ENCODE data around the gene GALNT14. TPM values are rescaled to one million over a fixed set of nuclear protein-coding genes. Genes with fewer than 3 reads are reported as not detected.
A peak's percentile ranks its signal among the peaks of the same experiment; 100 is the strongest.

Gene GALNT14
- total and polyA plus RNA-seq, 5 donors from 2014 or later = not detected

- H3K9me3 Mint-ChIP-seq = peaks cover 0 to 2% (median 0%) of the 10 kb centered on the region in 7 donors
- H3K36me3 ChIP-seq (ENCODE audit: control insufficient read depth, insufficient read depth, low read length) = no peaks in the 10 kb centered on the region
- ATAC-seq (ENCODE audit: low read depth in 2 of 2) (no peak), DNase-seq (no peak)
- no peaks in the 10 kb centered on the region for H3K36me3 Mint-ChIP-seq
- H3K9me3 ChIP-seq (ENCODE audit: control insufficient read depth in 2 of 2, low read length in 2 of 2) = no peaks in the 10 kb centered on the region
- no peak overlapping the region for H3K27ac ChIP-seq (ENCODE audit: insufficient read depth, low read length, poor library complexity, severe bottlenecking)
- H3K4me3 ChIP-seq (ENCODE audit: low read depth, low read length) = no peak overlapping the region
- H3K27me3 Mint-ChIP-seq = peaks cover 50% of the 10 kb centered on the region
- peak overlapping the region in 1 of 4 donors; percentile 22 for H3K4me3 Mint-ChIP-seq
- H3K27ac Mint-ChIP-seq = no peak overlapping the region
- H3K4me1 ChIP-seq (ENCODE audit: control insufficient read depth, insufficient read depth, low read length, poor library complexity, severe bottlenecking) = peaks cover 15% of the 10 kb centered on the region
- peaks cover 0 to 8% (median 5%) of the 10 kb centered on the region in 4 donors for H3K4me1 Mint-ChIP-seq
- H3K27me3 ChIP-seq (ENCODE audit: control insufficient read depth, insufficient read depth, low read length) = peaks cover 16% of the 10 kb centered on the region
Observed at GRCh38 chr2:31141443-31142085, 3.3 kb upstream of the GALNT14 start.

- no peaks in the 10 kb centered on the region for H3K9me3 ChIP-seq (ENCODE audit: control insufficient read depth in 2 of 2, low read length in 2 of 2)
- peaks cover 0 to 9% (median 5%) of the 10 kb centered on the region in 4 donors for H3K4me1 Mint-ChIP-seq
- no peaks in the 10 kb centered on the region for H3K36me3 Mint-ChIP-seq
- H3K27ac Mint-ChIP-seq = no peak overlapping the region
- ATAC-seq (ENCODE audit: low read depth in 2 of 2) (no peak), DNase-seq (no peak)
- H3K4me3 ChIP-seq (ENCODE audit: low read depth, low read length) = no peak overlapping the region
- peaks cover 61% of the 10 kb centered on the region for H3K27me3 Mint-ChIP-seq
- peaks cover 0 to 2% (median 0%) of the 10 kb centered on the region in 7 donors for H3K9me3 Mint-ChIP-seq
- H3K27ac ChIP-seq (ENCODE audit: insufficient read depth, low read length, poor library complexity, severe bottlenecking) = no peak overlapping the region
- H3K27me3 ChIP-seq (ENCODE audit: control insufficient read depth, insufficient read depth, low read length) = peaks cover 29% of the 10 kb centered on the region
- peaks cover 15% of the 10 kb centered on the region for H3K4me1 ChIP-seq (ENCODE audit: control insufficient read depth, insufficient read depth, low read length, poor library complexity, severe bottlenecking)
- H3K4me3 Mint-ChIP-seq = no peak overlapping the region
- H3K36me3 ChIP-seq (ENCODE audit: control insufficient read depth, insufficient read depth, low read length) = no peaks in the 10 kb centered on the region
Observed at GRCh38 chr2:31140151-31140550, 1.9 kb upstream of the GALNT14 start.

GRCh38 chr2:31139671-31140070 is 1.4 kb upstream of the GALNT14 start:
- DNase-seq (no peak), ATAC-seq (ENCODE audit: low read depth in 2 of 2) (no peak)
- Histone ChIP-seq H3K4me3 (ENCODE audit: low read depth, low read length) (no peak overlapping the region), H3K9me3 (ENCODE audit: control insufficient read depth in 2 of 2, low read length in 2 of 2) (no peaks in the 10 kb centered on the region), H3K36me3 (ENCODE audit: control insufficient read depth, insufficient read depth, low read length) (no peaks in the 10 kb centered on the region), H3K27ac (ENCODE audit: insufficient read depth, low read length, poor library complexity, severe bottlenecking) (no peak overlapping the region), H3K27me3 (ENCODE audit: control insufficient read depth, insufficient read depth, low read length) (peaks cover 34% of the 10 kb centered on the region), H3K4me1 (ENCODE audit: control insufficient read depth, insufficient read depth, low read length, poor library complexity, severe bottlenecking) (peaks cover 15% of the 10 kb centered on the region)
- peaks cover 0 to 2% (median 0%) of the 10 kb centered on the region in 7 donors for H3K9me3 Mint-ChIP-seq
- H3K4me3 Mint-ChIP-seq = peak overlapping the region in 1 of 4 donors; percentile 16
- H3K36me3 Mint-ChIP-seq = no peaks in the 10 kb centered on the region
- H3K27ac Mint-ChIP-seq = no peak overlapping the region
- peaks cover 0 to 9% (median 5%) of the 10 kb centered on the region in 4 donors for H3K4me1 Mint-ChIP-seq
- peaks cover 66% of the 10 kb centered on the region for H3K27me3 Mint-ChIP-seq

GRCh38 chr2:31137211-31138036 is 816 bp downstream of the GALNT14 start:
- peaks cover 74% of the 10 kb centered on the region for H3K27me3 Mint-ChIP-seq
- H3K4me1 Mint-ChIP-seq = peaks cover 0 to 9% (median 5%) of the 10 kb centered on the region in 4 donors
- peaks cover 15% of the 10 kb centered on the region for H3K4me1 ChIP-seq (ENCODE audit: control insufficient read depth, insufficient read depth, low read length, poor library complexity, severe bottlenecking)
- no peaks in the 10 kb centered on the region for H3K36me3 ChIP-seq (ENCODE audit: control insufficient read depth, insufficient read depth, low read length)
- no peak for ATAC-seq (ENCODE audit: low read depth in 2 of 2)
- no peak overlapping the region for H3K4me3 ChIP-seq (ENCODE audit: low read depth, low read length)
- DNase-seq = no peak
- no peak overlapping the region for H3K27ac ChIP-seq (ENCODE audit: insufficient read depth, low read length, poor library complexity, severe bottlenecking)
- H3K9me3 Mint-ChIP-seq = peaks cover 0 to 2% (median 0%) of the 10 kb centered on the region in 7 donors
- peak overlapping the region in 2 of 4 donors; percentile 67 to 75 for H3K4me3 Mint-ChIP-seq
- H3K27ac Mint-ChIP-seq = no peak overlapping the region
- H3K36me3 Mint-ChIP-seq = no peaks in the 10 kb centered on the region
- H3K27me3 ChIP-seq (ENCODE audit: control insufficient read depth, insufficient read depth, low read length) = peaks cover 32% of the 10 kb centered on the region
- H3K9me3 ChIP-seq (ENCODE audit: control insufficient read depth in 2 of 2, low read length in 2 of 2) = no peaks in the 10 kb centered on the region

GRCh38 chr2:31136732-31137131 is 1.5 kb downstream of the GALNT14 start:
- H3K27me3 Mint-ChIP-seq = peaks cover 67% of the 10 kb centered on the region
- Histone ChIP-seq H3K36me3 (ENCODE audit: control insufficient read depth, insufficient read depth, low read length) (no peaks in the 10 kb centered on the region), H3K4me1 (ENCODE audit: control insufficient read depth, insufficient read depth, low read length, poor library complexity, severe bottlenecking) (peaks cover 15% of the 10 kb centered on the region), H3K4me3 (ENCODE audit: low read depth, low read length) (no peak overlapping the region), H3K27ac (ENCODE audit: insufficient read depth, low read length, poor library complexity, severe bottlenecking) (no peak overlapping the region), H3K9me3 (ENCODE audit: control insufficient read depth in 2 of 2, low read length in 2 of 2) (no peaks in the 10 kb centered on the region), H3K27me3 (ENCODE audit: control insufficient read depth, insufficient read depth, low read length) (peaks cover 35% of the 10 kb centered on the region)
- no peak overlapping the region for H3K27ac Mint-ChIP-seq
- ATAC-seq (ENCODE audit: low read depth in 2 of 2) (no peak), DNase-seq (no peak)
- peak overlapping the region in 3 of 4 donors; percentile 35 to 75 (median 44) for H3K4me3 Mint-ChIP-seq
- H3K36me3 Mint-ChIP-seq = no peaks in the 10 kb centered on the region
- peaks cover 0 to 2% (median 0%) of the 10 kb centered on the region in 7 donors for H3K9me3 Mint-ChIP-seq
- H3K4me1 Mint-ChIP-seq = peaks cover 0 to 9% (median 5%) of the 10 kb centered on the region in 4 donors

- Mint-ChIP-seq H3K27me3 (peaks cover 60% of the 10 kb centered on the region), H3K4me3 (peak overlapping the region in 2 of 4 donors; percentile 13 to 29), H3K27ac (peak overlapping the region in 1 of 3 donors; percentile 40)
Observed at GRCh38 chr2:31136000-31136399, 2.2 kb downstream of the GALNT14 start.

GRCh38 chr2:31134480-31134879 is 3.8 kb downstream of the GALNT14 start:
- H3K27ac Mint-ChIP-seq = no peak overlapping the region

More at GRCh38 chr2:31136000-31136399, 2.2 kb downstream of the GALNT14 start:
- DNase-seq (no peak), ATAC-seq (ENCODE audit: low read depth in 2 of 2) (no peak)
- Histone ChIP-seq H3K27ac (ENCODE audit: insufficient read depth, low read length, poor library complexity, severe bottlenecking) (no peak overlapping the region), H3K4me1 (ENCODE audit: control insufficient read depth, insufficient read depth, low read length, poor library complexity, severe bottlenecking) (peaks cover 15% of the 10 kb centered on the region), H3K36me3 (ENCODE audit: control insufficient read depth, insufficient read depth, low read length) (no peaks in the 10 kb centered on the region), H3K9me3 (ENCODE audit: control insufficient read depth in 2 of 2, low read length in 2 of 2) (no peaks in the 10 kb centered on the region), H3K27me3 (ENCODE audit: control insufficient read depth, insufficient read depth, low read length) (peaks cover 35% of the 10 kb centered on the region), H3K4me3 (ENCODE audit: low read depth, low read length) (no peak overlapping the region)
- H3K4me1 Mint-ChIP-seq = peaks cover 0 to 9% (median 5%) of the 10 kb centered on the region in 4 donors
- H3K9me3 Mint-ChIP-seq = peaks cover 0 to 2% (median 0%) of the 10 kb centered on the region in 7 donors
- H3K36me3 Mint-ChIP-seq = no peaks in the 10 kb centered on the region

More at GRCh38 chr2:31134480-31134879, 3.8 kb downstream of the GALNT14 start:
- peaks cover 0 to 9% (median 5%) of the 10 kb centered on the region in 4 donors for H3K4me1 Mint-ChIP-seq
- H3K27me3 Mint-ChIP-seq = peaks cover 45% of the 10 kb centered on the region
- H3K27ac ChIP-seq (ENCODE audit: insufficient read depth, low read length, poor library complexity, severe bottlenecking) = no peak overlapping the region
- DNase-seq (no peak), ATAC-seq (ENCODE audit: low read depth in 2 of 2) (no peak)
- no peaks in the 10 kb centered on the region for H3K9me3 ChIP-seq (ENCODE audit: control insufficient read depth in 2 of 2, low read length in 2 of 2)
- H3K36me3 ChIP-seq (ENCODE audit: control insufficient read depth, insufficient read depth, low read length) = no peaks in the 10 kb centered on the region
- peaks cover 15% of the 10 kb centered on the region for H3K4me1 ChIP-seq (ENCODE audit: control insufficient read depth, insufficient read depth, low read length, poor library complexity, severe bottlenecking)
- no peak overlapping the region for H3K4me3 Mint-ChIP-seq
- H3K36me3 Mint-ChIP-seq = no peaks in the 10 kb centered on the region
- peaks cover 0 to 2% (median 0%) of the 10 kb centered on the region in 7 donors for H3K9me3 Mint-ChIP-seq
- no peak overlapping the region for H3K4me3 ChIP-seq (ENCODE audit: low read depth, low read length)
- peaks cover 34% of the 10 kb centered on the region for H3K27me3 ChIP-seq (ENCODE audit: control insufficient read depth, insufficient read depth, low read length)
